Upper lobe of left lung (tissue), 4 donors: ENCODE measurements around the gene STAT5B.

Source experiments
- CTCF ChIP-seq, 6 experiments: fragments of 450-650 bp in 4 of 6; fragments of 200-600 bp in 2 of 6; sonication (generic) in 2 of 6; IDR thresholded peaks; one replicate each; pipeline ENCODE4 v1.5.1; 2016 to 2019; ENCODE audit warnings: antibody characterized with exemption in 6 of 6
- EP300 ChIP-seq, 4 donors: sonication (generic); formaldehyde crosslinking; IDR thresholded peaks; one replicate each; pipeline ENCODE4 v1.5.1; 2017; ENCODE audit warnings: antibody characterized with exemption in 4 of 4, control low read depth in 2 of 4
- POLR2A ChIP-seq, 4 donors: fragments of 450-650 bp; IDR thresholded peaks; one replicate each; pipeline ENCODE4 v1.5.1; 2016 to 2017; ENCODE audit warnings: antibody characterized with exemption in 4 of 4, mild to moderate bottlenecking in 2 of 4
- POLR2AphosphoS5 ChIP-seq, 2 donors: sonication (generic); formaldehyde crosslinking; IDR thresholded peaks; one replicate each; pipeline ENCODE4 v1.5.1; 2017; ENCODE audit warnings: antibody characterized with exemption in 2 of 2

- TF ChIP-seq CTCF (IDR thresholded peaks at IDR 0.05) (no peak), POLR2A (IDR thresholded peaks at IDR 0.05) (no peak), EP300 (IDR thresholded peaks at IDR 0.05) (no peak), POLR2AphosphoS5 (IDR thresholded peaks at IDR 0.05) (no peak)
Measured at GRCh38 chr17:42274812-42275526, 1.2 kb downstream of the STAT5B start.
